ENCODE data around the gene SEC11C.

Gene SEC11C

GRCh38 chr18:59159265-59159664, 19.6 kb downstream of the SEC11C start:
- no peaks in the 10 kb centered on the region for H3K36me3 ChIP-seq (replicated peaks)
- no peak overlapping the region for H3K27ac ChIP-seq
- H3K4me3 ChIP-seq (ENCODE audit: low read depth, low read length), result no peak overlapping the region
- in situ Hi-C loops (cut with HindIII; ENCODE audit: low pct_ligation_motif_present, low sequenced_read_pairs), result no loop called here
- DNase-seq, result no peak
- TF ChIP-seq CTCF (IDR thresholded peaks at IDR 0.05; ENCODE audit: low read depth, low read length, missing control alignments), result no peak
- H3K27me3 ChIP-seq (replicated peaks), result no peaks in the 10 kb centered on the region

GRCh38 chr18:59159986-59160385, 20.3 kb downstream of the SEC11C start:
- in situ Hi-C loops (cut with HindIII; ENCODE audit: low pct_ligation_motif_present, low sequenced_read_pairs), result no loop called here
- no peak for TF ChIP-seq CTCF (IDR thresholded peaks at IDR 0.05; ENCODE audit: low read depth, low read length, missing control alignments)
- DNase-seq, result no peak
- Histone ChIP-seq H3K36me3 (replicated peaks) (no peaks in the 10 kb centered on the region), H3K27ac (no peak overlapping the region), H3K27me3 (replicated peaks) (no peaks in the 10 kb centered on the region), H3K4me3 (ENCODE audit: low read depth, low read length) (no peak overlapping the region)

- H3K27ac ChIP-seq, result no peak overlapping the region
- no peaks in the 10 kb centered on the region for H3K27me3 ChIP-seq (replicated peaks)
- no peak for TF ChIP-seq CTCF (IDR thresholded peaks at IDR 0.05; ENCODE audit: low read depth, low read length, missing control alignments)
- in situ Hi-C loops (cut with HindIII; ENCODE audit: low pct_ligation_motif_present, low sequenced_read_pairs), result no loop called here
- DNase-seq, result no peak
- H3K4me3 ChIP-seq (ENCODE audit: low read depth, low read length), result no peak overlapping the region
- no peaks in the 10 kb centered on the region for H3K36me3 ChIP-seq (replicated peaks)
These were observed 33.1 kb downstream of the SEC11C start for GRCh38 chr18:59172664-59173249.

- H3K27me3 ChIP-seq (replicated peaks), result no peaks in the 10 kb centered on the region
- no peaks in the 10 kb centered on the region for H3K36me3 ChIP-seq (replicated peaks)
- H3K4me3 ChIP-seq (ENCODE audit: low read depth, low read length), result no peak overlapping the region
- no peak overlapping the region for H3K27ac ChIP-seq
- in situ Hi-C loops (cut with HindIII; ENCODE audit: low pct_ligation_motif_present, low sequenced_read_pairs), result no loop called here
- TF ChIP-seq CTCF (IDR thresholded peaks at IDR 0.05; ENCODE audit: low read depth, low read length, missing control alignments), result no peak
- DNase-seq, result no peak
These were observed 37.8 kb downstream of the SEC11C start for GRCh38 chr18:59177485-59177884.

GRCh38 chr18:59180150-59180845, 40.6 kb downstream of the SEC11C start:
- peak; percentile 13 for DNase-seq
- Histone ChIP-seq H3K36me3 (replicated peaks) (no peaks in the 10 kb centered on the region), H3K27ac (no peak overlapping the region), H3K4me3 (ENCODE audit: low read depth, low read length) (no peak overlapping the region), H3K27me3 (replicated peaks) (peaks cover 2% of the 10 kb centered on the region)
- in situ Hi-C loops (cut with HindIII; ENCODE audit: low pct_ligation_motif_present, low sequenced_read_pairs), result no loop called here
- TF ChIP-seq CTCF (IDR thresholded peaks at IDR 0.05; ENCODE audit: low read depth, low read length, missing control alignments), result no peak

GRCh38 chr18:59182673-59183072, 43.0 kb downstream of the SEC11C start:
- no peak for DNase-seq
- no peaks in the 10 kb centered on the region for H3K36me3 ChIP-seq (replicated peaks)
- no peak overlapping the region for H3K27ac ChIP-seq
- in situ Hi-C loops (cut with HindIII; ENCODE audit: low pct_ligation_motif_present, low sequenced_read_pairs), result no loop called here
- no peak overlapping the region for H3K4me3 ChIP-seq (ENCODE audit: low read depth, low read length)
- TF ChIP-seq CTCF (IDR thresholded peaks at IDR 0.05; ENCODE audit: low read depth, low read length, missing control alignments), result no peak
- peaks cover 2% of the 10 kb centered on the region for H3K27me3 ChIP-seq (replicated peaks)
